GM12801 (cell line): Measurements from ENCODE around the gene DOK7.

Experiments
- CTCF ChIP-seq: IDR thresholded peaks from one replicate; pipeline ENCODE4 v1.5.1; 2011; ENCODE audit warnings: control low read depth; ENCODE audit not compliant: insufficient read length; ENCODE audit errors: extremely low read depth

The DOK7 gene

DNA sequence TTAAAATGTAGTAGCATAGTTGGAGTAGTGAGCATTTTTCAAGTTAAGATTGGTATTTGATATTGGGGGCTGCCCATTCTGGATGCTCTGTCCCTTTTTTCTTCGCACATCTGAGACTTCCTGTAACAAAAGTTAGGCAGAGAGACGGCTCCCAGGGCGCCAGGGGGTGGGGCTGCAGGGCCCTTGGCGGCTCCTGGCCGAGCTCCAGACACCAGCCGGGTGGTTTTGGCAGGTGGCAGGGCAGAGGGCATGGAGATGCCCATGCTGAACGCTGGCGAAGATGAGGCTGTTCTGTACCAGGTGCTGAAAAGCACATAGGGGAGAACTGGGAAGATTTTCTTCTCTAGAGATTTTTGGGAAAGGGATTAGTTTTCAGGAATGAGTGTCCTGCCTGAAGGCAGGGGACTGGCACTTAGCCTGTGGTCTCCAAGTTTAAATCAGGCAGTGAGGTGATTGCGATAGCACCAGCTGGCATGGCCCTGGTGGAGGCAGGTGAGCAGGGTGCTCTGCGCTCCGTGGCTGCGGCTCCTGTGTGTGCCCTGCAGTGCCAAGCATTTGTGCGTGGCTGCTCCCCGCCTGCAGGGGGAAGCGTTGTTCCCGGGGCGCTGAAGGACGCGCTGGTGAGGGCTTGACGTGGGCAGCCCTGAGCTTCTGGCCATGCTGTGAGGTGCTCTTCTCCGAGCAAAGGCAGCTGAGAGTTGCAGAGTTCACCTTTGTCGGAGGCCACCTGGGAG lies 44.9 kb upstream of the DOK7 start:
- no peak for TF ChIP-seq CTCF

- TF ChIP-seq CTCF: no peak
Observed at GRCh38 chr4:3419836-3420605, 43.1 kb upstream of the DOK7 start.

GRCh38 chr4:3420606-3420955 lies 42.5 kb upstream of the DOK7 start:
- no peak for TF ChIP-seq CTCF

DNA sequence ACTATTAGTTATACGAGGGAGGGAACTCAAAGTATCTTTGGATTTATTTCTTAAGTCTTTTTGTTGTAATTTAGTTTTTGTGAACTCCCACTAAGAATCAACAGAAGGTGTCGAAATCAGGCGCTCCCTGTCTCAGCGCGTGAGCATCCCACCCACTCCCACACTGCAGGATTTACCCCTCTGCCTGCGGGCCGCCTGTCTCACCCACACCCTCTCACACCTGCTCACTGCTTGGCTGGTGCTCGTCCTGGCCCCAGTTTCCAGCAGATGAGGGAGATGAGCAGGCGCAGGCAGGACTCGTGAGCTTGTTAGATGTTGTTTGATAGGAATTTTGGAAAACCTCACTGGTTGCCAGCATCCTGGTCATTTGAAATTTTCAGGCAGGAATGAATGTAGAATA lies 42.1 kb upstream of the DOK7 start:
- TF ChIP-seq CTCF: no peak

DNA sequence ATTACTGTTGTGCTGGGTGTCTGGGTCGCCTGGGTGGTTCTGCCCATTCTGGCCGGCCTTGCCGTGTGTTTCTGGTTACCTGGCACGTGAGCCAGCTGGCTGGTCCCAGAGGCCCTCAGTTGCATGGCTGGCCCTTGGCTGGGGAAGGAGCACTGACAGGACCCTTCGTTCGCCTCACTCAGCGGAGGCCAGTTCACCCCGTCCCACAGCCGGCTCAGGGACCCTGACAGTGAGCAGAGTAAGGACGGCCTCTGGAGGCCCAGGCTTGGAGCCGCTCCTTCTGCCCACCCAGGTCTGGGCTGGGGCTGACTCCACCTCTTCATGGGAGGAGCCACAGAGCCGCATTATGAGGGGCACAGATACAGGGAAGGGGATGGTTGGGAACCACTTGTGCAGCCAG lies 41.6 kb upstream of the DOK7 start:
- no peak for TF ChIP-seq CTCF

DNA sequence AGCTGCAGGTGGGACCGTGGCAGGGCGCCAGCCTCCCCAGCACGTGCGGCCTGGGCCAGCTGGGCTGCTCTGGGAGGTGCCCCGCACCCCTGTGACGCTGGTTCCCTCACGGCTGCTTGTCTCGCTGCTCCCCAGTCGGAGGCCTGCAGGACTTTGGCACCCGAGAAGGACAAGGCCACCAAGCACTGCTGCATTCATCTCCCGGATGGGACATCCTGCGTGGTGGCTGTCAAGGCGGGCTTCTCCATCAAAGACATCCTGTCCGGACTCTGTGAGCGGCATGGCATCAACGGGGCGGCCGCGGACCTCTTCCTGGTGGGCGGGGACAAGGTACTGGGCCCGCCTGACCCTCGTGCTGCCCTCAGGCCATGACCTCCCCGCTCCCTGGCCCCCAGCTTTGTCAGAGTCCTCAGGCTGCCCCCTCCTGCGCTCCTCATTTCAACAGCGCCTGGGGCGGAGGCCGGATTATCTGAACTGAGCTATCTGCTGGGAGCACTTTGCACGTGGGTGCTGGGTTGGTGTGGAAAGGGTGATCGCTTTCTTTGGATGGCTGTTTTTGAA lies 40.8 kb upstream of the DOK7 start:
- no peak for TF ChIP-seq CTCF

DNA sequence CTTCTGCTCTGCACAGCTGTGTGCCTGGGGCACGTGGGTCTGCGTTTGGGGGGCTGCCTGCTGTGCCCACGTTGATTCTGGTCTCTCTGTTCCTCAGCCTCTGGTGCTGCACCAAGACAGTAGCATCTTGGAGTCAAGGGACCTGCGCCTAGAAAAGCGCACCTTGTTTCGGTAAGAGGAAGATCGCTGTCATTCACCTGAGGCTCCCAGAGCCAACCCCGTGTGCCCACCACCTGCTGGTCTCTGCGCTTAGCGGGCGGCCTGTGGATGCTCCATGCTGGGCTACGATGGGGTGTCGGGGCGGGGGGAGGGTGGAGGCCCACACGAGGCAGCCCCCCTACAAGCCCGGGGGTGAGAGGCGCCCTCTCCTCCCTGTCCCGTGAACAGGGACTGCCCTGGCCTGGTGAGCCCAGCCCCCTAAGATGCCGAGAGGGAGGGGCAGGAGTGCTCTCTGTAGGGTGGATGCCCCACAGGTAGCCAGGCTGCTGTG lies 40.3 kb upstream of the DOK7 start:
- TF ChIP-seq CTCF: no peak
